ENCODE results near the gene LAMC2.

- no peak for TF ChIP-seq POLR2A (IDR thresholded peaks at IDR 0.05; ENCODE audit: low read depth)
- TF ChIP-seq CTCF (IDR thresholded peaks at IDR 0.05) = no peak
- peak; percentile 94 to 98 for TF ChIP-seq POLR2AphosphoS5 (IDR thresholded peaks at IDR 0.05)
- TF ChIP-seq EP300 (IDR thresholded peaks at IDR 0.05) = peak; percentile 75
These were observed 12.4 kb downstream of the LAMC2 start for GRCh38 chr1:183198463-183198862.

Data from esophagus muscularis mucosa (tissue), 4 donors.